MV-4-11 (cell line): ENCODE measurements around the gene ISYNA1.

Experiments used
- DNase-seq: peaks from one replicate; lab custom pipeline; 2025; lab: John Stamatoyannopoulos, UW

The ISYNA1 gene

DNA sequence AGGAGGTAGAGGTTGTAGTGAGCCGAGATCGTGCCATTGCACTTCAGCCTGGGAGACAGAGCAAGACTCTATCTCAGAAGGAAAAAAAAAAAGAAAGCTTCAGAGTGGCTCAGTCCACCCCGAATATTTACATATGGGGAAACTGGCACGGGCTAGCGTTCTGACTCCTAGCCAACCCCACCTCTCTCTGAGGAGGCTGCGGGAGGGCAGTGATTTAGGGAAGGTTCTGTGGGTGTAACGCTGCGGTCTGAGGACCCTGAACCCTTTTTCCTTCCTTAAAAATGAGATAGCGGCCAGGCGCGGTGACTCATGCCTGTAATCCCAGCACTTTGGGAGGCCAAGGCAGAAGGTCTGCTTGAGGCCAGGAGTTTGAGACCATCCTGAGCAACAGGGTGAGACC is 45.5 kb downstream of the ISYNA1 start:
- DNase-seq, result peak; percentile 94

DNA sequence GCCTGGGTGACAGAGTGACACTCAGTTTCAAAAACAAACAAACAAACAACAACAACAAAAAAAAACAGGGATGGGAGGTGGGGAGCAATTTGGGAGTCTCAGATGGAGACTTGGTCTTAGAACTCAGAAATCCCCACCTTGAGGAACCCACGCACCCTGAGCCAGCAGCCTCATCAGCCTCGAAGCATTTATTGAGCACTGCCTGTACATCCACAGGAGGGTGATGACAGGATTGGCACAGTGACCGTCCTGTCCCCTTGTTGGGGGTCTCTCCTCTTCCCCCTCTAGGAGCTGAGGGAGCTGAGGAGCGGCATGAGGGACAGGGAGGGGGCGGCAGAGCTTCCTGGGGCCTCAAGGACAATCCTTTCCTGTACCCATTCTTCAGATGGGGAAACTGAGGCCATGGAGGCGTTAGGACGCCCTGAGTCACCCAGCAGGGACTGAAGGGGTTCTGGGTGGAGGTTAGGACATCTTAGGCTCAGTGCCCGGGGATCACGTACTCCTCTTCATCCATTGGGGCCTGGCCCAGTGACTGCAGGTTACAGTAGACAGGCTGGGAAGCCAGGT is 46.3 kb downstream of the ISYNA1 start:
- DNase-seq, result no peak

DNA sequence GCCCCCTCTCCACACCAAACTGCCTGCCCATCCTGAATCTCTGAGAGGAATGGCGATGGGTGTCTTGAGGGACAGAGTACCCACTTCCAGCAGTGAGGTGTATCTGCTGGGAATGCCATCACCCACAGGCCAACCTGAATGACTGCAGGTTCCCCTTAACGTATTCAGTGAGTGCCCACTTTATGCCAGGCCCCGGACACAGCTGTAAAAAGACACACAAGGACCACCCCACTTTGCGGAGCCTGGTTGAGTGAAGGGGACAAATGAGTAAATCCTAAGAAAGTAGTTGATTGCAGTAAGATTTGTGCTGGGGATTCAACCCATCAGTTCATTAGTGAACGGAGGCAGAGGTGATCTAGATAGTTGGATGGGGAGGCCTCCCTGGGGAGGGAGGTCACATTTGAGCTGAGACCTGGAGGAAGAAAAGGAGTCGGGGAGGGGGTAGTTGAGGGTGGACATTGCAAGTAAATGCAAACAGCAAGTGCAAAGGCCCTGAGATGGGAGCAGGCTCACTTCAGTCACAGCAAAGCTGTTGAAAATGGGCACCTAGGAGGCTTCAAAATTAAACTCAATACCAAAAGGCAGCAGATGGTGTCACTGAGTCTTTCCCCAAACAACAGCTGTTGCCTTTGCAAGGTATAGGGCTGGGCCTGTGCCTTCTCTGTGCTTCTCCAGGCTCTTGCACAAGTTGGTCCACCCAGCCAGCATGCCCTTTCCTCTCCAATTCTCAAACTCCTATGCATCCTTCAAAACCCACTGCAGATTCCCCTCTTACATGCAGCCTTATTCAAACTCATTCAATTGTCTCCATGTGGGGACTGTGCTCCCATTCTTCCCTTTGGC is 47.6 kb downstream of the ISYNA1 start:
- no peak for DNase-seq

DNA sequence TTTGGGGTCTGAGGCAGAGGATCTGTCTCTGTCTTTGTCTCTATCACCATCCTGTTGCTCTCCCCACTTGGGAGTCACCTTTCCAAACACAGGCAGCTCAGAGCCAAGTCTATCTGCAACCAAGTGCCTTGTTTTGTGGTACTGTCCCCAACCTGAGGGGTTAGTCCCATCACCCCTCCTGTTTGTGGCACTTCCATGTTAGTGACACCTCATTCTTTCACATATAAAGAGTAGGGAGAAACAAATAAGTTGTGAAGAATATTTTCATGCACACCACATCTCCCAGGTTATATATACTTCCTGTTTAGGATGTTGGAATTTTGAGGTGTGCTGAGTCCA is 48.2 kb downstream of the ISYNA1 start:
- no peak for DNase-seq

DNA sequence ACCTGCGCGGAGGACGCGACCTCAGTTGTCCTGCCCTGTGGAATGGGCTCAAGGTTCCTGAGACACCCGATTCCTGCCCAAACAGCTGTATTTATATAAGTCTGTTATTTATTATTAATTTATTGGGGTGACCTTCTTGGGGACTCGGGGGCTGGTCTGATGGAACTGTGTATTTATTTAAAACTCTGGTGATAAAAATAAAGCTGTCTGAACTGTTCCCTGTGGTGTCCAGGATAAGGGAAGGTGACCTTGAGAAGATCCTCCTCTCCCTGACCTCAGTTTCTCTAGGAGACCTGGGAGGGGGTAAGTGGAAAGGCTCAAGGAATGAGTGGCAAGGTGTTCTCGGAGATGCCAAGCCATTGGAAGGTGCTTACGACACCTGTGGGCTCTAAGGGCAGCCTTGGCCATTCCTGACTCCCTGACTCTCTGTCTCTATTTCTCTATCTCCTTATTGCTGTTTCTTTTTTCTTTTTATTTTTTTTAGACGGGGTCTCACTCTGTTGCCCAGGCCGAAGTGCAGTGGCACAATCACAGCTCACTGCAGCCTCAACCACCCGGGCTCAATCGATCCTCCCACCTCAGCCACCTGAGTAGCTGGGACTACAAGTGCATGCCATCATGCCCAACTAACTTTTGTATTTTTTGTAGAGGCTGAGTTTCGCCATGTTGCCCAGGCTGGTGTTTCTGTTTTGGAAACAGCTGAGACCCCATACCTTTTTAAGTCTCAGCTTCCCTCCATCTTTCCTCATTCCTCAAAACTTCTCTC is 48.8 kb downstream of the ISYNA1 start:
- DNase-seq, result no peak

DNA sequence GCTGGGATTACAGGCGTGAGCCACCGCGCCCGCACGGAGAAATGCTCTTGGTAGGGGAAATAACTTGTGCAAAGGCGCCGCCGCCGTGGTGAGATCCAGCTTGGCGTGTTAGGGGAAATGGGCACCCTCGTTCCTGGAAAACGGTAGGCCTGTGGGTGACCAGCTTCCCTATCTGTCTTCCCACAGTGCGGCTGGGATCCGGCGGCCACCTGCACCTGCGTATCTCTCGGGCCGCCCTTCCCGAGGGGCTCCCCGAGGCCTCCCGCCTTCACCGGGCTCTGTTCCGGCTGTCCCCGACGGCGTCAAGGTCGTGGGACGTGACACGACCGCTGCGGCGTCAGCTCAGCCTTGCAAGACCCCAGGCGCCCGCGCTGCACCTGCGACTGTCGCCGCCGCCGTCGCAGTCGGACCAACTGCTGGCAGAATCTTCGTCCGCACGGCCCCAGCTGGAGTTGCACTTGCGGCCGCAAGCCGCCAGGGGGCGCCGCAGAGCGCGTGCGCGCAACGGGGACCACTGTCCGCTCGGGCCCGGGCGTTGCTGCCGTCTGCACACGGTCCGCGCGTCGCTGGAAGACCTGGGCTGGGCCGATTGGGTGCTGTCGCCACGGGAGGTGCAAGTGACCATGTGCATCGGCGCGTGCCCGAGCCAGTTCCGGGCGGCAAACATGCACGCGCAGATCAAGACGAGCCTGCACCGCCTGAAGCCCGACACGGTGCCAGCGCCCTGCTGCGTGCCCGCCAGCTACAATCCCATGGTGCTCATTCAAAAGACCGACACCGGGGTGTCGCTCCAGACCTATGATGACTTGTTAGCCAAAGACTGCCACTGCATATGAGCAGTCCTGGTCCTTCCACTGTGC is 49.6 kb downstream of the ISYNA1 start:
- peak; percentile 91 for DNase-seq

DNA sequence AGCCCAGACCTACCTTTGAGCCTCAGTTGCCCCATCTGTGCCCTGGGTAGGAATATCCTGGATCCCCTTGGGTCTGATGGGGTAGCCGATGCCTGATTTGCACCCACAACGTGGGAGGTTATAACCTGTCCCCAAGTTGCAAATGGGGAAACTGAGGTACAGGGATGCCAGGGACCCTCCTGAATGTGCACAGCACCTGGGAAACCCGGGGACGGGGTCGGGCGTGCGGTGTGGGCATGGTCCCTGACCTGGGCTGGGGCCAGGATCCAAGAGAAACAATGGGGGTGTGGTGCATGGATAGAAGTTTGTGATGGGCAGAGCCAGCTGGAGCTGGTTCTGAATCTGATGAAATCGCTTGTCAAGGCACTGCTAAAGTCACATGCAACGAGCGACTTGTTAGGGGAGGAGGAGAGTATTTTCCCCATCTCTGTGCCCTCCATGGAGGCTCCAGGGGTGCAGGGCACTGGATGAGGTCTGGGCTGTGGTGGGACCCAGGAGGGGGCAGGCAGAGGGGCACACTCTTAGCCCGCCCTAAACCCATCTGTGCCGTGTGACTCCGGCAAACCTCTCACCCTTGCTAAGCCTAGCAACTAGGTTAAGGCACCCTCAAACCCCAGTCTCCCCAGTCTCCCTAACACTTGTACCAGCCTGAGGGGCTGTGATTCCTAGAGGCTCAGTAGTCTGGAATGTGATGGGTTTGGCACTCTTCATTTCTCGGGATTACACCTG is 51.2 kb downstream of the ISYNA1 start:
- no peak for DNase-seq

DNA sequence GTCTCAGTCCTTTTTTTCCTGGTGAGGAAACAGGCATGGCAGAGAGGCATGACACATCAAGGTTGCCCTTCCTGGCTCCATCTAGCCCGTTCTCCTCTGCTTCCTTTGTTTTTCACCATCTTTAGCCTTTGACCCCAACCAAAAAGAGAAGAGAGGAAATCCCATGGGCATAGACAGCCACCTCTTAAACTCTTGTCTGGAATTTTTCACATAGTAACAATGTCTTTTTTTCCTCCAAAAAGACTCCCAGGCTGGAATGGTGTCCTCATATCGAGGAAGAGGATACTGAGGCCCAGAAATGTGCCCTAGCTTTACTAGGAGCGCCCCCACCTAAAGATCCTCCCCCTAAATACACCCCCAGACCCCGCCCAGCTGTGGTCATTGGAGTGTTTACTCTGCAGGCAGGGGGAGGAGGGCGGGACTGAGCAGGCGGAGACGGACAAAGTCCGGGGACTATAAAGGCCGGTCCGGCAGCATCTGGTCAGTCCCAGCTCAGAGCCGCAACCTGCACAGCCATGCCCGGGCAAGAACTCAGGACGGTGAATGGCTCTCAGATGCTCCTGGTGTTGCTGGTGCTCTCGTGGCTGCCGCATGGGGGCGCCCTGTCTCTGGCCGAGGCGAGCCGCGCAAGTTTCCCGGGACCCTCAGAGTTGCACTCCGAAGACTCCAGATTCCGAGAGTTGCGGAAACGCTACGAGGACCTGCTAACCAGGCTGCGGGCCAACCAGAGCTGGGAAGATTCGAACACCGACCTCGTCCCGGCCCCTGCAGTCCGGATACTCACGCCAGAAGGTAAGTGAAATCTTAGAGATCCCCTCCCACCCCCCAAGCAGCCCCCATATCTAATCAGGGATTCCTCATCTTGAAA is 52.0 kb downstream of the ISYNA1 start, which contains the start of gene GDF15:
Gene GDF15 (plus strand): TSS at position 484 of the 868 bp plus-strand sequence. CDS start 32 bp downstream, at position 516.
- no peak for DNase-seq

DNA sequence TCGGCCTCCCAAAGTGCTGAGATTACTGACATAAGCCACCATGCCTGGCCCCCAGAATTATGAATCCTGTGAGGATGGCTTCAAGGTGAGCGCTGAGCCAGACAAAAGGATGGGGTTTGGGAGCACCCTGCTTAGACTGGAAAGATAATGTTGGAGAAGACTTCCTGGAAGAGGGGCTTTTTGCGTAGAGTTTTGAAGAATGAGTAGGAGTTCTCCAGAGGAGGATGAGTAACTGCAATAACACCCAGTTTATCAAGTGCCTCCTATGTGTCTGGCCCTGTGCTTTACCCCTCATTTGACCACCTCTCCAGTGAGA is 52.6 kb downstream of the ISYNA1 start:
- DNase-seq, result no peak

DNA sequence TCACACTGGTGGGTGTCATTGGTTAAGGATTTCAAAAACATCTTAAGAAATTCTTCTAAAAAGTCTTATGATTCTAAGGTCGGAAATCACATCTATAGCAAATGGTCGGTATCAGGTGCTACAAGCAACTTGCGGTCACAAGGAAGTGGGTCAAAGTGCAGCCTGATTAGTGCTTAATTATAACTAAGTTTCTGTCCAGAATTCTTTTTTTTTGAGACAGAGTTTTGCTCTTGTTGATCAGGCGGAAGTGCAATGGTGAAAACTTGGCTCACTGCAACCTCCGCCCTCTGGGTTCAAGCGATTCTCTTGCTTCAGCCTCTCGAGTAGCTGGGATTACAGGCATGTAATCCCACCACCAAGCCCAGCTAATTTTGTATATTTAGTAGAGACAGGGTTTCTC is 53.2 kb downstream of the ISYNA1 start:
- no peak for DNase-seq
